Measurements from ENCODE around the gene SNTG2.
"Not testable (repeated sequence)": the region's sequence is repeated elsewhere in the genome, so short reads cannot be mapped to it uniquely, and the experiment has no call there.

The SNTG2 gene

DNA sequence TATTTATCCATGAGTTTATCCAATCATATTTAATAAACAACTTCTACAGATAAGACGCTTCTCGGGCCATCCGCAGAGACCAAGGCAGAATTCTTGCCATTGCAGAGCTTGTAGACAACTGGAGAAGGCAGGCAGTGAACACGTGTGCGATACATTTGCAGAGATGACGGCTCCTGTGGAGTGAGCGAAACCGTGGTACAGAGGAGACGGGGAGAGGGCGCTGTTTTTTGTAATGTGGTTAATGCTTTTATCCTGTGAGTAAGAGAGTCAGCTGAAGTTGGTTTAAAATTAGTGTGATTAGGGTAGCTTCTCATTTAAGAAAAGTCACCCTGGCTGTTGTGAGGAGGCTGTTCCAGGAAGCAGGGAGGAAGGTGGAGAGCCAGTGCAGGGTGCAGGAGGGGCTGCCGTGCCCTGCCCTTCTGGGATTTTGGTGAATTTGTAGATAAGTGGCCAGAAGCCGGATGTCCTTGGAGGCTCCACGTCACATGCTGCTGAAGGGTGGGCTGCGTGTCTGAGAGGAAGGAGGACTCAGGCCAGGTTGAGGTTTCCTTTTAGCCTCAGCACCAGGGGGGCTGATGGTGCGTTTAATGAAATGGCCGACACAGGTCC is 151.4 kb downstream of the SNTG2 start:
- no peak for DNase-seq

DNA sequence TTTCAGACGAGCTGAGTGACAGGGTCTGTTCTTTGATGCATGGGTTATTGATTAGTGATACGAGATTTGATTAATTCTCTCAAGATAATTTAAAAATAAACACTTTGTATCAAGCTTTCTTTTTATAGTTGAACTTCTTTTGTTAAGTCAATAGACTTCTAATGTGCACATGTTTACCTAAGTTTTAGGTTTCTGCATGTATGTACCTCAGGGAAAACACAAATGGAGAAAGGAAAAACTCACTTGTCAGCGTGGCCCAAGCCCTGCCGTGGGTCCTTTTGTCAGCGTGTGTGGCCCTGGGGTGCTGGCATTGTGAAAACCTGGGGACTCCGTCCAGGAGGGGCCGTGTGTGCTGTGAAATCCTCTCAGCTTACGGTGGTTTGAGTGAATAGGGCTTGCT is 153.7 kb downstream of the SNTG2 start:
- DNase-seq, result no peak

DNA sequence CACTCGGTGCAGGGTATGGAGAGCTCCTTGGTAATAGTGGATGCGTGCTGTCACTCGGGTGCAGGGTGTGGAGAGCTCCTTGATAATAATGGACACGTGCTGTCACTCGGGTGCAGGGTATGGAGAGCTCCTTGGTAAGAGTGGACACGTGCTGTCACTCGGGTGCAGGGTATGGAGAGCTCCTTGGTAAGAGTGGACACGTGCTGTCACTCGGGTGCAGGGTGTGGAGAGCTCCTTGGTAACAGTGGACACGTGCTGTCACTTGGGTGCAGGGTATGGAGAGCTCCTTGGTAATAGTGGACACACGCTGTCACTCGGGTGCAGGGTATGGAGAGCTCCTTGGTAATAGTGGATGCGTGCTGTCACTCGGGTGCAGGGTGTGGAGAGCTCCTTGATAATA is 155.7 kb downstream of the SNTG2 start:
- not testable (repeated sequence) for DNase-seq

- DNase-seq, result no peak
These were observed 165.3 kb downstream of the SNTG2 start for GRCh38 chr2:1115843-1116539.

GRCh38 chr2:1117569-1117968 is 166.9 kb downstream of the SNTG2 start:
- no peak for DNase-seq

DNA sequence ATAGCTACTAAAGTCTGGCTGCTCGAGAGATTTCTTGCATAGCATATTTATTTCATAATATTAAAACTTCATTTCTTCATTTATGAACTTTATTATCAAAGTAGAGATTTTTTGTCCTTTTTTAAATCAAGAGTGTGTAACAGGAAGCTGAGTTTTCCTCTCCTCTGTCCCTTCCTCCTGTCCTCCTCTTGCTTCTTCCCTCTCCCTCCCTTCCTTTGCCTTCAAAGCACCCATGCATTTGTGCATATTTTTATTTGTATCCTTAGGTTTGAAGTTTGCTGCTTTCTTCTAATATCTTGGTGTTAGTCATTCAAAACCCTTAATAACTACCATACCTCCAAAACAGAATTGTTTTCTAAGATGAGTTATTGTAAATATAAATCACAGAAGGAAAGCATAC is 174.6 kb downstream of the SNTG2 start:
- no peak for DNase-seq

- no peak for DNase-seq
These were observed 175.2 kb downstream of the SNTG2 start for GRCh38 chr2:1125633-1126370.

DNA sequence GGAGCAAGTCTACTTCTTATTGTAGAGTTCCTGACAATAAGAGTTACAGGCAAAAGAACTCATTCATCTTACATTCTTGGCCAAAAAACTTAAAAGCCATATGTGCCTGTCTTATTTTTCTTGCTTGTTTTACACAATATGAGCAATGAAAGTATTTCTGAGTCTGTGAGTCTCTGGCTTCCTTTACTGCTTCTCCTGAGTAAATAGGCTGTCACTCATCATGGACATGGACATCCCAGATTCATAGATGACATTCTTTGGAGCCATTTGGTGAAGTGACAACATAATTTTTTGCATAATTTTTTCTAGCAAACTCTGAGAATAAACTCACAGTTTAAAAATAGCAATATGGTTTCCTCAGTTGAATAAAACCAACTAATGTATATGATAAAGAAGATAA is 179.3 kb downstream of the SNTG2 start:
- DNase-seq, result no peak

GRCh38 chr2:1130922-1131321 is 180.3 kb downstream of the SNTG2 start:
- DNase-seq, result no peak

DNA sequence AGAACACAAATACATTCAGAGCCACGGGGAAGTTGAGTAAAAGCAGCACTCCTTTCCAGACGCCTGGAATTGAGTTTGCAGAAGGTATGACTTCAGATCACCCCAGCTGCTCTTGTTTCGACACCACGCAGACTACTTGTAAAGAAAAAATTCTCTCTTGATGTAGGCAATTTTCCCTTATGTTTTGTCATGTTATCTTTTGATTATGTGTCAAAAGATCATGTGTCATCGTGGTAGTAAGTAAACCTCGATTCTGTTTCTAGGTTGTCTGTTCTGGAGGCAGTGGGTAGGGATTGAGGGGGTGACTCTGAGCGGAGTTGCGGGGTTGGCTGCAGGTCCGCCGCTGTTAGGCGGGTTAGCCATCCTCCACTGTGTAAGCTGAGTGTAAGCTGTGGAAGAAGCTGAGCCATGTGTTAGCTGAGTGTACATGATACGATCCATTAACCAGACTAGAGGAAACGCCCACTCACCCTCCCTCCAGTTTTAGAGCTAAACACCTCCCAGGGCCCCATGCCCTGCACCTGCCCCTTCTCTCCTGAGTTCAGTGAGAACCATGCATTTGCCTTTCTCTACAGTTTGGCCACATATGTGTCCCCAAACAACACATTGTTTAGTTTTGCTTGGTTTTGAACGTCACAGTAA is 181.8 kb downstream of the SNTG2 start:
- DNase-seq, result no peak

GRCh38 chr2:1133896-1134295 is 183.2 kb downstream of the SNTG2 start:
- not testable (repeated sequence) for DNase-seq

- DNase-seq, result no peak
These were observed 184.0 kb downstream of the SNTG2 start for GRCh38 chr2:1134629-1135028.

DNA sequence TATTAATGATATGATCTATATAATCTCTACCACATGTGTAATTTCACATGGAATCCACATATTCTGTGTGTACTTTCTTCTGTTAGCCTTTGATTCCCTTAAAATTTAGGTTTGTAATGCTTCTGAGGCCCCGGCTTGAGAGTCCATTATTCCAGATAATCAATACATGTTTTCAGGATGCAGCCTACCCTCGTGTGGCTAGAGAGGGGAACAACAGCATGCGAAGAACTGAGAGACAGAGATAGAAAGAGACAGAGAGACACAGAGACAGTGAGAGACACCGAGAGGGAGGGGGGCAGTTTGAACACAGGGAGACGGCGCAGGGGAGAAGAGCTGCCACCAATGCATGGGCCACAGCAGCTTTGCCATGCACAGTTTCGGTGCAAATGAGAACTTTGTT is 185.4 kb downstream of the SNTG2 start:
- DNase-seq, result no peak

DNA sequence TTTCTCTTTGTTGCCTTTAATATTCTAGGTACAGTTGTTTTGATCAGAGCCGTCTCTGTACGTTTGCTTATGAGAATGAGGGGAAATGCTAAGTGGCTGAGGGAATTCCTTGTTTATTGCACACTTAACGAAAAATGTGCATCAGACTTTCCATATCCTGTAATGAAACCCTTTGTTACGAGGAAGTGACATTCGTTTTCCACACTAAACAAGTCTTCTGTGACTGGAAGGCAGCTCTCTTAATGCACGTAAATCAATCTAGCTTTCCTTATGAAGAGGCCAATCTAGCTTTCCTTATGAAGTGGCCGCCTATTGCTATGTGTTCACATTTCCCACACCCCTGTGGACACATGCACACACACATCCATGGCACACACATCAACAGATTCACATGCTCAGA is 186.2 kb downstream of the SNTG2 start:
- DNase-seq, result no peak

DNA sequence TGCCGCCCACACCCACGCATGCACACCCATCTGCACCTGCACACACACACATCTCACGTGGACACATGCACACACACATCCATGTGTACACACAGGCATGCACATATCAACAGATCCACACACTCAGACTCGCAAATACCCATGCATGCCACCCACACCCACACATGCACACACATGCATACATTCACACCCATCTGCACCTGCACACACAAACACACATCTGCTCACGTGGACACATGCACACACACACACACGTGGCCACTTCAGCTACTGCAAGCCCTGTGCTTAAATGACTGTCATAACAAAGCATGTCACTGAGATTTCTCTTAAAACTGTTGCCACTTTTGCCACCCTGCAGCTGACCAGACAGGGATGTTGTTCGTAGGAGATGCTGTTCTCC is 186.6 kb downstream of the SNTG2 start:
- no peak for DNase-seq

- no peak for DNase-seq
These were observed 187.3 kb downstream of the SNTG2 start for GRCh38 chr2:1137913-1138391.

DNA sequence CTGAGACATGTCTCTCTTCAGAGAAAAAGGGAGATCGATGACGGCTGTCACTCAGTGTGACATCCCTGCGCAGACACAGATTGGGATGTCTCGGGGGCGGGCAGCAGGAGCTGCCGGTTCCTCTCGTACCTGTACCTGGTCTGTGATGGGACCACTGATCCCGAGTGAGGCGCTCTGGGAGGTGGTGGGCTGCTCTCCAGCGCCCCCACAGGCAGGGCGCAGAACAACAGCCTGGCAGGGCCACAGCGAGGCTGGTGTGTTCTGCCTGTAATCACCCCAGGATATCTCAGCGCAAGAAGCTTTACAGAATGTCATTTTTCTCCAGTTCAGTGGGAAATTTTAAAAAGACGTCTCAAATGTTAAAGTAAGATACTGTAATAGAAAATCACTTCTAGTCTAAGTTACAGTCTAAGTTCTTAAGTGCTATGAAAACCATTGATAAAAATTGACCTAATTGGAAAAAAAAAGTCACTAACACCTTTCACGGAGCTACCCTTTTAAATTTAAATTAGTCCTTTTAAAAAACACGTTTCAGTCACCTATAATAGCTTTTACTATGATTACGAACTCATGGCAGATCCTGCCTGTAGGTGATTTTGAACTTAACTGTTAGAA is 189.8 kb downstream of the SNTG2 start:
- no peak for DNase-seq

DNA sequence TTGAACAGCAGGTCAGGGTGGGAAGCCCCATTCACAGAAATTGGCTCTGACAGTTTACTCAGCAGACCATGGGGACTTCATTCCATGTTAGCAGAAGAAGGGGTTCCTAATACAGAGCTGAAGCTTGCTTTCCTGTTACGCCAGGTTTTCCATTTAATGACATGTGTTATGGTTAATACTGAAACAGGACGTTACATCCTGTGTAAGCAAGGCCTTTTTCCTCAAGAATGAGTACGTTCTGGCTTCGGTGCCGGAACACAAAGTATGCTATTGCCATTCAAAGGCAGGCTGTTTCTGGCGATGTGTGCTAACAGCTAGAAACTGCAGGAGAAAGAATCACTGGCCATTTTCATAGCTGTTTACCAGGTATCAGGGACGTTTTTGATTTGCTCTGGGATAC is 190.4 kb downstream of the SNTG2 start:
- no peak for DNase-seq

GRCh38 chr2:1143129-1143528 is 192.5 kb downstream of the SNTG2 start:
- DNase-seq, result no peak

- DNase-seq, result no peak
These were observed 197.4 kb downstream of the SNTG2 start for GRCh38 chr2:1147873-1148612.

DNA sequence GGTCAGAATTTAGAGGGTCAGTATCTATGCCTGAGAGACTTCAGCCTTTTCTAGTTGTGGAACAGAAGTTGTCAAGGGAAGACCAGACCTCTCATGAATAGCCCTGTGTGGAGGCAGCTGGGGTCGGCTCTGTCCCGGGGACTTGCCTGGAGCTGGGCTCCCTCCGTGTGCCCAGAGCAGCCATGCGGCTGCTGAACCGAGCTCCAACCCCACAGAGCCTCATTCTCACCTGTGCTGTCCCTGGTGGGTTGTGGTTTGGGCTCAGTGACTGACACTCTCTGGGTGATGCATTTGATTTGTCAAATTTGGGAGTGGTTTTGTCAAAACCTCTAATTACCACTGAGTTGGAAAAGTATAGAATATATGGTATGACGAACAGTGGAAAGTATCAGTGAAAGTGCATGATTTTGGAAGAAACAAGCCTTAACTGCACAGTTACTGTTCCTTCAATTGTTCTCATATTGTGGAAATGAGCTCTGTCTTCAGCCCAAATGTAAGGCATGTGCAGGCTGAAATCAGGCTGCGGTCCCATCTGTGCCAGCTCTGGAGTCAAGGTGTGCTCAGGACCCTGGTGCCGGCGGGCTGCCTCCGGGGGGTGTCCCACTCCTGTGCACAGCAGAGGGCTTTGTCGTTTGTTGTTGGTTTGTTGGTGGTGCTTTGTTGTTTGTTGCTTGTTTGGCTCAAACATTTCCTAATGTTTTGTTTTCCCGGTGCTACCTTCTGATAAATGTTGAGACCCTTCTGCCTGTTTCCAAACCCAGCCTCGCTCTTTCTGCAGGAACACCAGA is 200.3 kb downstream of the SNTG2 start:
- no peak for DNase-seq

DNA sequence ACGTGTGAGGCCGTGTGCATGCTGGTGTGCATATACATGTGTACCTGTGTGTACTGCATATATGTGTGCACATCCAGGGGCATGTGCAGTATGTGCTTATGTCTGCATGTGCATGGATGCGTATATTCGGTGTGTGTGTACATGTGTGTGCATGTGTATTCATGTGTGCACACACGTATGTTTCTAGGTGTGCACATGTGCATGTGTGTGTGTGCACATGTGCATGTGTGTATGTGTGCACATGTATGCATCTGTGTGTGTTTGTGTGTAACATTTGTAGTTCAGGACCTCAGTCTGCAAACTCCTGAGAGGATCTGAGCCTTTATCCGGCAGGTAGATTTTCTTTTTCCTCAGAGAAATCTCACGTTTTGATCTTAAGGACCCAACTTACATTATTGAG is 201.7 kb downstream of the SNTG2 start:
- DNase-seq, result no peak
